ENCODE results near the gene NRSN1.
"Not testable (repeated sequence)": the region's sequence is repeated elsewhere in the genome, so short reads cannot be mapped to it uniquely, and the experiment has no call there.

NRSN1 gene

GRCh38 chr6:24125980-24126379, at the start of gene NRSN1:
TSS of gene NRSN1 (plus strand) at chr6:24126215. CDS start at chr6:24134328, 8,113 bp downstream.
- DNase-seq = no peak

GRCh38 chr6:24078200-24078599, 47.8 kb upstream of the NRSN1 start:
- no peak for DNase-seq

- no peak for DNase-seq
Observed at GRCh38 chr6:24079076-24079475, 46.9 kb upstream of the NRSN1 start.

- DNase-seq = no peak
Observed at GRCh38 chr6:24080711-24081110, 45.3 kb upstream of the NRSN1 start.

GRCh38 chr6:24089736-24090135, 36.3 kb upstream of the NRSN1 start:
- no peak for DNase-seq

GRCh38 chr6:24092407-24092806, 33.6 kb upstream of the NRSN1 start:
- DNase-seq = no peak

- peak in 1 of 2 donors; percentile 1 for DNase-seq
Observed at GRCh38 chr6:24093381-24093780, 32.6 kb upstream of the NRSN1 start.

- DNase-seq = no peak
Observed at GRCh38 chr6:24099181-24099580, 26.8 kb upstream of the NRSN1 start.

GRCh38 chr6:24100024-24100769, 25.8 kb upstream of the NRSN1 start:
- no peak for DNase-seq

- DNase-seq = no peak
Observed at GRCh38 chr6:24100770-24101155, 25.3 kb upstream of the NRSN1 start.

- DNase-seq = no peak
Observed at GRCh38 chr6:24105191-24105590, 20.8 kb upstream of the NRSN1 start.

- DNase-seq = no peak
Observed at GRCh38 chr6:24106291-24106690, 19.7 kb upstream of the NRSN1 start.

GRCh38 chr6:24107294-24107693, 18.7 kb upstream of the NRSN1 start:
- DNase-seq = no peak

- DNase-seq = no peak
Observed at GRCh38 chr6:24108056-24108455, 18.0 kb upstream of the NRSN1 start.

GRCh38 chr6:24110417-24110816, 15.6 kb upstream of the NRSN1 start:
- DNase-seq = no peak

GRCh38 chr6:24113891-24114290, 12.1 kb upstream of the NRSN1 start:
- no peak for DNase-seq

- DNase-seq = no peak
Observed at GRCh38 chr6:24117021-24117420, 9.0 kb upstream of the NRSN1 start.

- no peak for DNase-seq
Observed at GRCh38 chr6:24122139-24122538, 3.9 kb upstream of the NRSN1 start.

- peak; percentile 26 to 67 for DNase-seq
Observed at GRCh38 chr6:24126586-24127192, 674 bp downstream of the NRSN1 start.

- no peak for DNase-seq
Observed at GRCh38 chr6:24127316-24127715, 1.3 kb downstream of the NRSN1 start.

GRCh38 chr6:24131751-24132150, 5.7 kb downstream of the NRSN1 start:
- no peak for DNase-seq

- no peak for DNase-seq
Observed at GRCh38 chr6:24139080-24139479, 13.1 kb downstream of the NRSN1 start.

- DNase-seq = no peak
Observed at GRCh38 chr6:24139639-24140038, 13.6 kb downstream of the NRSN1 start.

- DNase-seq = no peak
Observed at GRCh38 chr6:24140591-24140990, 14.6 kb downstream of the NRSN1 start.

- DNase-seq = not testable (repeated sequence)
Observed at GRCh38 chr6:24142733-24143132, 16.7 kb downstream of the NRSN1 start.
